Measurements from ENCODE around the gene PTTG1IP.

The PTTG1IP gene

GRCh38 chr21:44823179-44823660, 50.3 kb downstream of the PTTG1IP start:
- DNase-seq (ENCODE audit: low read depth) = no peak

- DNase-seq (ENCODE audit: low read depth) = no peak
Observed at GRCh38 chr21:44822484-44823178, 50.9 kb downstream of the PTTG1IP start.

- DNase-seq (ENCODE audit: low read depth) = no peak
Observed at GRCh38 chr21:44820851-44821250, 52.6 kb downstream of the PTTG1IP start.

DNA sequence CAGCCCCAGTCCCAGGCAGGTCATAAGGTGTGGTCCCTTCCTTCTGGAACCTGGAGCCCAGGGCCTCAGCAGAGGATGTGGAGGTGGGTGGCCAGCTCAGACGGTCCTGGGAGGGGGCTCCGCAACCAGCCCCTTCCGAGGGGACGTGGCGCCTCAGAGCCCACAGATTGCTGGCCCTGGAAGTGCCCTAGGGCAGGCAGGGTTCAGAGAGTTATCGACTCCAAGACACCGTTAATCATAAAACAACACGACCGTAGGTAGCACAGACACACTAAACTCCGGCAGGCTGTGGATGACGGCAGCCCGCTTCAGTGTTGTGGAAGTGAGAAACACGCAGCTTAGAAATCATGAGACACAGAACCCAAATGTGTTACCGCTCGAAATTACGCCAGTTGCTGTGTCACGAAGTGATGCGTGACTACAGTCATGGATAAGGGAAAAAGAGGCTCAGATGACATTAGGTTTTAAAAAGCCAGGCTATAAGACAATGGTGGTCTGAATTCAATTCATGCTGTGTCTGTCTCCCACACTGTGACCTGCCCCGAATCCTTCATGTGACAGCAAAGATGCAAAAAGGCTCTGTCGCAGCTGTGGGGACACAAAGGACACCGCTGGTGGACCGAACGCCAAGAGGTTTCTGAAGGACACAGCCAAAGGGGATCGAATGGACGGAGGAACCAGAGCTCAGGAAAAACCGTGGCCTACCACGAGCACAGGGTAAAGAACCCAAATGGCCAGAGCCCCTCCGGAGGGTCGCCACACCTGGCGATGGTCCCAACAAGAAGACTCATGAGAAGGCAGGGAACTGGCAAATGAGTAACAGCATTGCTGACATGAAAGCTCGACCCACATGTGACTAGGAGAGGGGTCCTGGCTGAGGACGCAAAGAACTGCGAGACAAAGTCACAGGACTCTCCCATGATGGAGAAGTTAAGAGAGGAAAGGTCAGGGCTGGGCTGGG, 53.9 kb downstream of the PTTG1IP start:
- DNase-seq (ENCODE audit: low read depth) = no peak

DNA sequence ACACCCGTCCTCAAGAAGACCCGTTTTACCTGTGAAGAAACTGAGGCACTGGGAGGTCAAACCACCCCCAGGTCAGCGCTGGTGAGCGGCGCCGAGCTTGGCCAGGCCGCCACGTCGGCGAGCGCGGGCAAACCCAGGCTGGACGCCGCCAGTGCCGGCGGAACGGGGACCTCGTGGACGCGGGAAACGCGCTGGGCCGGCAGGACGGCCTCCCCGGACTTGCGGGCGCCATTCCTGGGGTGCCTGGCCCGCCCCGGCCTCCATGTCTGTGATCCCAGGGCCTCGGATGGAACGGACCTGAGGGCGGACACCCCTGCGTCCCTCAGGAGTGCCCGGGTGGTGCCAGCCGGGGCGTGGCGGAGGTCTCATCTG, 54.9 kb downstream of the PTTG1IP start:
- DNase-seq (ENCODE audit: low read depth) = no peak

GRCh38 chr21:44817914-44818639, 55.4 kb downstream of the PTTG1IP start, which contains the start of gene SUMO3:
Gene SUMO3, minus strand, starts transcription at chr21:44818062. Its CDS starts 94 bp downstream, at chr21:44817968.
- DNase-seq (ENCODE audit: low read depth) = peak; percentile 73

GRCh38 chr21:44817506-44817880, 56.0 kb downstream of the PTTG1IP start:
- DNase-seq (ENCODE audit: low read depth) = peak; percentile 87

GRCh38 chr21:44816761-44817505, 56.6 kb downstream of the PTTG1IP start:
- no peak for DNase-seq (ENCODE audit: low read depth)

- DNase-seq (ENCODE audit: low read depth) = no peak
Observed at GRCh38 chr21:44815852-44816628, 57.5 kb downstream of the PTTG1IP start.

DNA sequence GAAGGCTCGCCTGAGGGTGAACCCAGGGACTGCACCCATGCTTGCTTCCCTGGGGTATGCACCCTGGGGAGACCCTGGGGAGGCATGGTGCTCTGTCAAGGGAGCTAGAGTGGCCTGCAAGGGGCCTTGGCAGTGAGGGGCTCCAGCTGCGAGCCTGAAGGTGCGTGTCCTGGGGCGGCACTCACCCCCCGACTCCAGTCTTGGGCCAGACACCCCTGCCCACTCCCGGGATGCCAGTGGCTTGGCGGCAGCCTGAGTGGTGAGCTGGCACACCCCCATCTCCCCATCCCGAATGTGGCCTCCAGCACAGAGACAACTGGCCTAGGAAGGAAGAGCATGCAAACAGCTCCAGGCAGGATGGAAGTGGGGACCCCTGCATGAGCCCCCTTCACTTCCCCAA, 58.3 kb downstream of the PTTG1IP start:
- DNase-seq (ENCODE audit: low read depth) = no peak

DNA sequence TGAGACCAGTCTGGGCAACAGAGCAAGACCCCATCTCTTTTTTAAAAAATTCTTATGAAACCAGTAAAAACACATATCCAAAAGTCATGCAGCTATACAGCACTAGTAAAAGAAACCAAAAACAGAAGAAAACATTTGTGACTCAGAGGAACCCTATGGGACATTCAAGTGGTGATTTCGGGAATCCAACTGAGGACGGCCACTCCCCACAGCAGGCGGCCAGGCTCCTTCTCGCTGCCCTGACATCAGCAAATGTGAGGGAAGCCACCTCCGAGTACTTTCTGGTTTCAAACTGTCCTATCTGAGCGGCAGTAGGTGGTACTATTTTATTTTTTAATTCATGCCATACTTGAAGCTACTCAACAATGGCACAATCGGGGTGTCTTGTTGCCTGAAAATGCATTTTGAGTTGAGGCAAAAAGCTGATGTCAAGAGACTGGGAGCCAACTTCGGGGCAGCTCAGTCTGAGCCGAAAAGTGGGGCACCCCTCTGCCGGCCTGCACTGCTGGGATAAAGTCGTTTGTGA, 58.9 kb downstream of the PTTG1IP start:
- no peak for DNase-seq (ENCODE audit: low read depth)

- no peak for DNase-seq (ENCODE audit: low read depth)
Observed at GRCh38 chr21:44813727-44814126, 59.8 kb downstream of the PTTG1IP start.

GRCh38 chr21:44813149-44813548, 60.3 kb downstream of the PTTG1IP start:
- no peak for DNase-seq (ENCODE audit: low read depth)

DNA sequence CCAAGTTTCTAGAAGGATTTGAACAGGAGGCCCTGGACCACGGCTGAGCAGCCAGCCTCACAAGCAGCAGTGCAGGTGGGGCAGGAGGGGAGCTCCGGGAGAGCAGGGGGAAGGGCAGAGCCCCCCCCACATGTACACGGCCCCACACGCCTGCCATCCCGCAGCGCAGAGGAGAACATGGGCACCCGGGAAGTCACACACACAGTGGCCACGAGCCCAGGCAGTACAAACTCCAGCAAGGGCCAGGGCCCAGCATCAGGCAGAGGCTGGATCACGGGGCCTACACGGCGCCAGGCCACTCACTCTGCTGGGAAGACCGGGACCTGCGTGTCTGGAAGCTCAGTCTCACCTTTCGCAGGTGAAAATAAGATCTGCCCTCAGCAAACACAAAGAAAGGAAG, 60.9 kb downstream of the PTTG1IP start:
- DNase-seq (ENCODE audit: low read depth) = no peak

DNA sequence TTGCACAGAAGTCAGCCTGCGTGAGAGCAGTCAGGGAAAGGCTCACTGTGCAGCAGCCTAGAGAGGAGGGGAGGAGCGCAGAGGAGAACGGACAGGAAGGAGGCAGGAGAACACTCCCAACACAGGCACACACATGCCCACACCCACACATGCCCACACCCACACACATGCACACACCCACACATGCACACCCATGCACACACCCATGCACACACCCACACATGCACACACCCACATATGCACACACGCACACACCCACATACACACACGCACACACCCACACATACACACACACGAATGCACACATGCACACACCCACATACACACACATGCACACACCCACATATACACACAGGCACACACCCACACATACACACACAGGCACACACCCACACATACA, 62.7 kb downstream of the PTTG1IP start:
- no peak for DNase-seq (ENCODE audit: low read depth)

- DNase-seq (ENCODE audit: low read depth) = no peak
Observed at GRCh38 chr21:44805859-44806258, 67.6 kb downstream of the PTTG1IP start.

- DNase-seq (ENCODE audit: low read depth) = no peak
Observed at GRCh38 chr21:44805226-44805625, 68.3 kb downstream of the PTTG1IP start.

- DNase-seq (ENCODE audit: low read depth) = no peak
Observed at GRCh38 chr21:44804762-44805161, 68.7 kb downstream of the PTTG1IP start.

DNA sequence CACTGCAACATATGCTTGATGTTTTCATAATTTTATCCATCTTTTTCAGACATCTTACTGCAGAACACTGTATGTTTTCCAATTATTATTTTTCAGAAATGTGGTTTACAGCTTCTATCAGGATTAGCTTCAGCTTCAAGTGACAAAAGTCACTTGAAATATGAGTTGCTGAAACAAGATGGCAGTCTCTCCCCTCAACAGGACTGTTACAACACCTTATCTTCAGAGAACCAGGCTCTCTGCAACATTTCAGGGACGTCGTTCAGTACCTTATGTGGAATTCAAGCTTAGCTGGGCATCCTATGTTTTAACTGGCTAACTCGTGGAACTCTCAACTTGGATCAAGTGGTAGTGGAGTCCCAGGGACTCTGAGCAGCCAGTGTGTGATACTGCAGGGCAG, 69.8 kb downstream of the PTTG1IP start:
- no peak for DNase-seq (ENCODE audit: low read depth)

DNA sequence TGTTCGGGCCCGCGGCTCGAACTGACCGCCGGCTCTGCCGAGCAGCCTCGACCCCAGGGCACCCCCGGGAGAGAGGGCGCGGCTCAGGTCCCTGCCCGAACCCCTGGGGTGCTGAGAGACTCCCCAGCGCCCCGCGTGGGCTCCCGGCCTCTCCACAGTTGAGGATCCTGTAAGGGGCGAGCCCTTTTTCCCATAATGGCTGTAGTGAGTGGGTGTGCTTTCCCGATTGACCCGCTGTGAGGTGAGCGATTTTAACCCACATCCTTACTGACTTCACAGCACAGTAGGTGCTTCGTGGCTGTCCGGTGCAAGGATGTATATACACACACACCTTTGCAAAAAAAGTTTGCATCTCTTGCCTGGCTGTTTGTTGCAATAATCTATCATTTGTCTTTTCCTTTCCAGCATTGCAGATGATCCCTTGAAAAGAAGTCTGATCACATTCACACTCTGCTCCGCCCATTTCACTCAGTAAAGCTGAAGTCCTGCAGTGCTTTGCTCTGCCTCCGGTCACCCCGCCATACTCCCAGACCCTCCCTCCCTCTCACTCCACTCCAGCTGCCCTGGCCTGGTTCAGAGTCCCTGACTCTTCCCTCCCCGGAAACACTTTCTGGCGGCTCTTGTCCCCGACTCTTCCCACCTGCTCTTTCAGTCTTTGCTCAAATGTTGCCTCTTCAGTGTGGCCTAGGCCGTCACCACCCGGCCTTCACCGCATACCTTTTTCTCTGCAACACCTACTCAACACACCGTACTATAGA, 70.9 kb downstream of the PTTG1IP start:
- DNase-seq (ENCODE audit: low read depth) = no peak

Measured in activated gamma-delta T cell treated with anti-CD3 and anti-CD28 coated beads, Interleukin-2, amount 50 U/mL, for 16 hours (primary cell).